HepG2 (cell line): ENCODE results near the gene PGPEP1. TPM values are rescaled to one million over a fixed set of nuclear protein-coding genes. Genes with fewer than 3 reads are reported as not detected.

ENCODE experiments used
- ARID2 ChIP-seq: sonication (generic); formaldehyde crosslinking; IDR thresholded peaks from 2 replicates; pipeline ENCODE4 v1.8.1; 2022; ENCODE audit warnings: mild to moderate bottlenecking, missing genetic modification reagents, borderline replicate concordance
- ARNT2 ChIP-seq: sonication (generic); formaldehyde crosslinking; IDR thresholded peaks from 2 replicates; pipeline ENCODE4 v1.8.0; 2022; ENCODE audit warnings: mild to moderate bottlenecking, low read depth, missing genetic modification reagents, moderate library complexity
- DRAP1 ChIP-seq: IDR thresholded peaks from 2 replicates; pipeline ENCODE4 v1.6.1; 2016; ENCODE audit warnings: missing genetic modification reagents, missing compliant biosample characterization
- HCFC1 ChIP-seq: fragments of 150-350 bp; IDR thresholded peaks from 2 replicates; pipeline ENCODE4 v1.6.1; 2014; ENCODE audit warnings: low read depth, low read length
- KLF11 ChIP-seq: IDR thresholded peaks from 2 replicates; pipeline ENCODE4 v1.6.1; 2016; ENCODE audit warnings: missing compliant biosample characterization
- MBD4 ChIP-seq: IDR thresholded peaks from 2 replicates; pipeline ENCODE4 v1.6.1; 2012; ENCODE audit warnings: low read length, inconsistent platforms, borderline replicate concordance
- NCOA1 ChIP-seq: sonication (generic); formaldehyde crosslinking; IDR thresholded peaks from 2 replicates; pipeline ENCODE4 v1.9.0; 2021; ENCODE audit warnings: missing genetic modification reagents
- NCOA5 ChIP-seq: sonication (generic); formaldehyde crosslinking; IDR thresholded peaks from 2 replicates; pipeline ENCODE4 v1.4.0; 2020; ENCODE audit warnings: missing genetic modification reagents
- POLR2G ChIP-seq: fragments of 200-400 bp; formaldehyde crosslinking; IDR thresholded peaks from 2 replicates; pipeline ENCODE4 v1.6.1; 2018; ENCODE audit warnings: mild to moderate bottlenecking, low read depth, low read length, moderate library complexity
- PREB ChIP-seq: sonication (generic); formaldehyde crosslinking; IDR thresholded peaks from 2 replicates; pipeline ENCODE4 v1.4.0; 2020; ENCODE audit warnings: missing genetic modification reagents
- TBX2 ChIP-seq: sonication (generic); formaldehyde crosslinking; IDR thresholded peaks from 2 replicates; pipeline ENCODE4 v1.5.0; 2020; ENCODE audit warnings: missing genetic modification reagents, mild to moderate bottlenecking, borderline replicate concordance
- TOPORS ChIP-seq: sonication (generic); formaldehyde crosslinking; IDR thresholded peaks from 2 replicates; pipeline ENCODE4 v1.8.0; 2023; ENCODE audit warnings: mild to moderate bottlenecking, missing genetic modification reagents
- ZBTB33 ChIP-seq: sonication (generic); formaldehyde crosslinking; IDR thresholded peaks from 2 replicates; pipeline ENCODE4 v1.4.0; 2020; ENCODE audit warnings: missing genetic modification reagents
- ZEB1 ChIP-seq: IDR thresholded peaks from 2 replicates; pipeline ENCODE4 v1.6.1; 2012; ENCODE audit warnings: mild to moderate bottlenecking, low read depth, inconsistent platforms; ENCODE audit not compliant: insufficient replicate concordance
- ZFP90 ChIP-seq: sonication (generic); formaldehyde crosslinking; IDR thresholded peaks from 2 replicates; pipeline ENCODE4 v1.8.0; 2022; ENCODE audit warnings: missing genetic modification reagents, mild to moderate bottlenecking, inconsistent platforms, borderline replicate concordance
- ZFYVE20 ChIP-seq: sonication (generic); formaldehyde crosslinking; IDR thresholded peaks from 2 replicates; pipeline ENCODE4 v1.8.0; 2023; ENCODE audit warnings: low read depth, mild to moderate bottlenecking, moderate library complexity, missing genetic modification reagents, borderline replicate concordance
- ZNF335 ChIP-seq: sonication (generic); formaldehyde crosslinking; IDR thresholded peaks from 2 replicates; pipeline ENCODE4 v1.4.0; 2020; ENCODE audit warnings: missing genetic modification reagents
- ZNF562 ChIP-seq: sonication (generic); formaldehyde crosslinking; IDR thresholded peaks from 2 replicates; pipeline ENCODE4 v1.8.0; 2022; ENCODE audit warnings: missing genetic modification reagents, borderline replicate concordance
- ZNF644 ChIP-seq: IDR thresholded peaks from 2 replicates; pipeline ENCODE4 v1.6.1; 2016; ENCODE audit warnings: low read depth
- ZNF737 ChIP-seq: sonication (generic); formaldehyde crosslinking; IDR thresholded peaks from 2 replicates; pipeline ENCODE4 v1.5.0; 2020; ENCODE audit warnings: missing genetic modification reagents, mild to moderate bottlenecking, borderline replicate concordance
- ZNF780A ChIP-seq: sonication (generic); formaldehyde crosslinking; IDR thresholded peaks from 2 replicates; pipeline ENCODE4 v1.8.0; 2022; ENCODE audit warnings: mild to moderate bottlenecking, missing genetic modification reagents, moderate library complexity
- polyA plus RNA-seq, 8 experiments: library from polyadenylated mRNA; depleted of rRNA in 3 of 8; stranded (reverse) in 7 of 8; unstranded in 1 of 8; fragments of >200 nt; fragmentation: Illumina TruSeq in 4 of 8; extraction: Trizol in 4 of 8; gene quantifications; 2 replicates each; pipeline versions ENCODE4 v1.2.1 to v1.2.3, GENCODE V29; 2011 to 2016; ENCODE audit warnings: low read depth in 4 of 8, missing spikeins in 1 of 8, mixed read lengths in 1 of 8; ENCODE audit not compliant: insufficient read depth in 1 of 8
- total RNA-seq, 5 experiments: library from RNA; depleted of rRNA; stranded (reverse); fragments of >200 nt; fragmentation: Illumina TruSeq; extraction: Trizol; gene quantifications; 2 replicates each; pipeline ENCODE4 v1.2.3, GENCODE V29; 2016; ENCODE audit warnings: low read depth in 1 of 5
- TF ChIP-seq, protein P1 (sequence below): sonication (generic); formaldehyde crosslinking; conservative IDR thresholded peaks from 2 replicates; pipeline ENCODE4 v1.8.1; 2023; ENCODE audit warnings: missing genetic modification reagents
- TF ChIP-seq, protein P2 (sequence below): sonication (generic); formaldehyde crosslinking; IDR thresholded peaks from 2 replicates; pipeline ENCODE4 v1.4.0; 2020; ENCODE audit warnings: mild to moderate bottlenecking, missing genetic modification reagents

The PGPEP1 gene
- total and polyA plus RNA-seq, 2 of the 13 experiments (the other 11 are each of a cell fraction or from before 2014, with no cell fraction given) = 53.1 to 56.6 TPM

GRCh38 chr19:18385675-18386542 is 45.5 kb downstream of the PGPEP1 start, which contains the start of gene GDF15 (continued):
- TF ChIP-seq, protein P1, sequence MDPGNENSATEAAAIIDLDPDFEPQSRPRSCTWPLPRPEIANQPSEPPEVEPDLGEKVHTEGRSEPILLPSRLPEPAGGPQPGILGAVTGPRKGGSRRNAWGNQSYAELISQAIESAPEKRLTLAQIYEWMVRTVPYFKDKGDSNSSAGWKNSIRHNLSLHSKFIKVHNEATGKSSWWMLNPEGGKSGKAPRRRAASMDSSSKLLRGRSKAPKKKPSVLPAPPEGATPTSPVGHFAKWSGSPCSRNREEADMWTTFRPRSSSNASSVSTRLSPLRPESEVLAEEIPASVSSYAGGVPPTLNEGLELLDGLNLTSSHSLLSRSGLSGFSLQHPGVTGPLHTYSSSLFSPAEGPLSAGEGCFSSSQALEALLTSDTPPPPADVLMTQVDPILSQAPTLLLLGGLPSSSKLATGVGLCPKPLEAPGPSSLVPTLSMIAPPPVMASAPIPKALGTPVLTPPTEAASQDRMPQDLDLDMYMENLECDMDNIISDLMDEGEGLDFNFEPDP (CRISPR knock-in tag) = 0 out of 2 replicates have a peak, but pooled peaks have one; percentile 87
- no peak; the same call in 1 of the 2 replicates for TF ChIP-seq ZNF644 (CRISPR knock-in tag)
- TF ChIP-seq ZNF562 (CRISPR knock-in tag) = no peak; the same call in 1 of the 2 replicates
- TF ChIP-seq TOPORS (CRISPR knock-in tag) = peak; percentile 100
- peak; percentile 99 for TF ChIP-seq DRAP1 (CRISPR knock-in tag)
- TF ChIP-seq MBD4 = no peak; the same call in none of the 2 replicates
- TF ChIP-seq ZEB1 = no peak
- TF ChIP-seq ZFYVE20 (CRISPR knock-in tag) = no peak
- peak; percentile 87; the same call in 1 of the 2 replicates for TF ChIP-seq ZNF780A (CRISPR knock-in tag)
- TF ChIP-seq ZNF737 = peak; percentile 15; the same call in 1 of the 2 replicates
- peak; percentile 20; the same call in 1 of the 2 replicates for TF ChIP-seq HCFC1
- TF ChIP-seq NCOA5 = peak; percentile 93
- TF ChIP-seq ZNF335 (CRISPR knock-in tag) = peak; percentile 79
- TF ChIP-seq ZBTB33 = peak; percentile 66
- TF ChIP-seq, protein P2, sequence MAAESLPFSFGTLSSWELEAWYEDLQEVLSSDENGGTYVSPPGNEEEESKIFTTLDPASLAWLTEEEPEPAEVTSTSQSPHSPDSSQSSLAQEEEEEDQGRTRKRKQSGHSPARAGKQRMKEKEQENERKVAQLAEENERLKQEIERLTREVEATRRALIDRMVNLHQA (CRISPR knock-in tag) = no peak; the same call in 1 of the 2 replicates
- TF ChIP-seq KLF11 = no peak
- TF ChIP-seq ARNT2 (CRISPR knock-in tag) = peak; percentile 86
- TF ChIP-seq PREB (CRISPR knock-in tag) = peak; percentile 87; the same call in 1 of the 2 replicates
- 0 out of 2 replicates have a peak, but pooled peaks have one; percentile 79 for TF ChIP-seq NCOA1 (CRISPR knock-in tag)
- TF ChIP-seq ARID2 (CRISPR knock-in tag) = no peak; the same call in 1 of the 2 replicates
- TF ChIP-seq ZFP90 (CRISPR knock-in tag) = peak; percentile 91
- peak; percentile 86 for TF ChIP-seq TBX2 (CRISPR knock-in tag)
- TF ChIP-seq POLR2G = peak; percentile 98
